T-cell (primary cell): ENCODE measurements around the gene OR52R1. TPM values are rescaled to one million over a fixed set of nuclear protein-coding genes. Genes with fewer than 3 reads are reported as not detected.

Experiments used
- ATAC-seq, 4 experiments: fragments of 200-7000 bp in 3 of 4; fragments of 150-1000 bp in 1 of 4; cut with Tn5 transposase; replicated peaks in 1 of 4; 1 replicate in 3 of 4; 2 replicates in 1 of 4; pipeline ENCODE4 v1.10.0; 2021; ENCODE audit warnings: moderate library complexity in 3 of 4, mild to moderate bottlenecking in 2 of 4, moderate number of reproducible peaks in 1 of 4
- CTCF ChIA-PET, 2 donors: fragments of 300-600 bp; sonication (Branson Sonifier 250); formaldehyde crosslinking; loops; one replicate each; lab custom pipeline; 2022; ENCODE audit warnings: antibody characterized with exemption in 2 of 2; lab: Charles Lee
- POLR2A ChIA-PET, 2 donors: fragments of 300-600 bp; sonication (Branson Sonifier 250); formaldehyde crosslinking; loops; one replicate each; lab custom pipeline; 2022; ENCODE audit warnings: antibody characterized with exemption in 2 of 2; lab: Charles Lee
- DNase-seq, 35 experiments: peaks; one replicate each; pipeline versions ENCODE4 v3.0.0 to v3.0.0-alpha.2; 2013 to 2023
- H3K27ac ChIP-seq: one replicate; pipeline ENCODE4 v1.5.1; 2013; ENCODE audit warnings: low read length
- H3K27me3 ChIP-seq, 2 experiments: replicated peaks in 1 of 2; 1 replicate in 1 of 2; 2 replicates in 1 of 2; pipeline versions ENCODE4 v1.6.1 to v1.7.0; 2013; ENCODE audit warnings: low read length in 1 of 2, mixed read lengths in 1 of 2; ENCODE audit not compliant: control insufficient read depth in 2 of 2, insufficient read depth in 2 of 2; ENCODE audit errors: extremely low read depth in 1 of 2
- H3K36me3 ChIP-seq, 2 donors: 1 replicate in 1 of 2; 2 replicates in 1 of 2; pipeline versions ENCODE4 v1.6.1 to v1.7.0; 2013; ENCODE audit warnings: low read length in 1 of 2; ENCODE audit not compliant: control insufficient read depth in 2 of 2, insufficient read depth in 1 of 2; ENCODE audit errors: extremely low read depth in 1 of 2
- H3K4me1 ChIP-seq, 2 experiments: 1 replicate in 1 of 2; 2 replicates in 1 of 2; pipeline versions ENCODE4 v1.6.1 to v1.7.0; 2013; ENCODE audit warnings: low read length in 2 of 2, mixed read lengths in 1 of 2; ENCODE audit not compliant: insufficient read depth in 2 of 2, control insufficient read depth in 1 of 2; ENCODE audit errors: extremely low read depth in 1 of 2
- H3K4me3 ChIP-seq, 2 donors: 1 replicate in 1 of 2; 2 replicates in 1 of 2; pipeline versions ENCODE4 v1.5.1 to v1.7.0; 2013; ENCODE audit warnings: mild to moderate bottlenecking in 2 of 2, low read length in 1 of 2, moderate library complexity in 1 of 2; ENCODE audit not compliant: control insufficient read depth in 1 of 2; ENCODE audit errors: extremely low read depth in 1 of 2
- H3K9me3 ChIP-seq: 2 replicates; pipeline ENCODE4 v1.7.0; 2013
- H3K27ac Mint-ChIP-seq, 2 donors: one replicate each; pipeline ENCODE4 v1.8.0; 2020 to 2021; ENCODE audit warnings: mild to moderate bottlenecking in 2 of 2, mixed read lengths in 2 of 2
- H3K27me3 Mint-ChIP-seq, 2 donors: one replicate each; pipeline ENCODE4 v1.8.0; 2021 to 2022; ENCODE audit warnings: mixed read lengths in 2 of 2
- H3K36me3 Mint-ChIP-seq: one replicate; pipeline ENCODE4 v1.8.0; 2021; ENCODE audit warnings: mixed read lengths
- H3K4me1 Mint-ChIP-seq, 3 donors: one replicate each; pipeline ENCODE4 v1.8.0; 2020 to 2022; ENCODE audit warnings: mixed read lengths in 3 of 3, mild to moderate bottlenecking in 1 of 3
- H3K4me3 Mint-ChIP-seq, 3 donors: one replicate each; pipeline ENCODE4 v1.8.0; 2020 to 2022; ENCODE audit warnings: mild to moderate bottlenecking in 3 of 3, mixed read lengths in 3 of 3, moderate library complexity in 3 of 3
- H3K9me3 Mint-ChIP-seq, 3 donors: one replicate each; pipeline ENCODE4 v1.8.0; 2020 to 2022; ENCODE audit warnings: mixed read lengths in 3 of 3
- WGBS: methylation state at CpG from one replicate; pipeline ENCODE4 v1.1.5; 2013; ENCODE audit warnings: missing lambda C conversion rate; ENCODE audit not compliant: insufficient coverage; 5-methylcytosine and 5-hydroxymethylcytosine counted together
- total RNA-seq, 35 experiments: library from RNA in 6 of 35; stranded (reverse) in 6 of 35; fragments of 120-200 nt in 1 of 35; gene quantifications; one replicate each; pipeline versions ENCODE4 v1.2.1 to v1.2.4 and lab custom pipeline; 2013 to 2026

The OR52R1 gene
- total RNA-seq, 5 donors from 2014 or later (not counting 1 experiment from before 2014, with no cell fraction given), result not detected

DNA sequence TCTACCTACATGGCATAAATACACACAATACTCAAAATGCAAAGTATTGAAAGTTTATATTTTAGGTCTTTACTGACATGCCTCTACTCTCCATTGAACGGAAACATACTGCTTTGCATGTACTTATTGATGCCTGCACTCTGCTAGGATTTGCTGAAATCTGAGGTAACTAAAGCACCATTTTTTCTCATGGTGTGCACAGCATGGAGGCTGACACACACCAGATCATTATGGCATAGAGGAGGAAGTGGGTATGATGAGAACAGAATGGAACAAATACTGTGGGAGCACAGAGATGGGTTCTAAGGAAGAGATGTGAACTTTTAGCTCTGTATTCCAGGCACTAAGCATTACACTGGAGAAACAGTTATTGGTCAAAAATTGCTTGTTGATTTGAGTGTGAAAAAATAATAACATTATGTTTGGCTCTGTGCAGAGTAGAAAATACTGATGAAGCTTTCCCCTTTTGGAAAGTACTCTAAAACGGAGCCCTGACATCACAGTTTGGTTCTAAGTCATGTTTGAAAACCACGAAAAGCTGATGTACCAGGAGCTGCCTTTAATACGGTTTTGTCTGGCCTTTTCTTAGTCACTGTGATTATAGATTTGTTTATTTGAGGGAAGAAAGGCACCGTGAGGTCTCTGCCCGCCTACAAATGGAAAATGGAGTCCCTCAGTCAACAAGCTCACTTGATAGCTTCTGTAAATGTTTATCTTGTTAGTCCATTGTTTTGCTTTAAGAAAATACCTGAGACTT, 5.6 kb downstream of the OR52R1 start:
- H3K27me3 Mint-ChIP-seq, result peaks cover 2 to 6% of the 10 kb centered on the region in 2 donors
- POLR2A ChIA-PET, result no interaction called here
- Histone ChIP-seq H3K27me3 (peaks cover 0 to 5% of the 10 kb centered on the region in 2 experiments), H3K9me3 (no peaks in the 10 kb centered on the region), H3K27ac (no peak overlapping the region), H3K4me1 (no peaks in the 10 kb centered on the region), H3K36me3 (no peaks in the 10 kb centered on the region), H3K4me3 (no peak overlapping the region)
- H3K4me1 Mint-ChIP-seq, result no peaks in the 10 kb centered on the region
- no peaks in the 10 kb centered on the region for H3K36me3 Mint-ChIP-seq
- WGBS, result 63% methylated on average over 3 of the region's 6 CpGs
- peaks cover 0 to 5% (median 0%) of the 10 kb centered on the region in 3 donors for H3K9me3 Mint-ChIP-seq
- CTCF ChIA-PET, result no interaction called here
- H3K27ac Mint-ChIP-seq, result no peak overlapping the region
- ATAC-seq (no peak), DNase-seq (no peak)
- no peak overlapping the region for H3K4me3 Mint-ChIP-seq

GRCh38 chr11:4797206-4797605, 7.0 kb downstream of the OR52R1 start:
- Histone ChIP-seq H3K4me3 (no peak overlapping the region), H3K27me3 (peaks cover 0 to 5% of the 10 kb centered on the region in 2 experiments), H3K27ac (no peak overlapping the region), H3K4me1 (no peaks in the 10 kb centered on the region), H3K36me3 (no peaks in the 10 kb centered on the region), H3K9me3 (no peaks in the 10 kb centered on the region)
- ATAC-seq, result no peak
- ChIA-PET CTCF (no interaction called here), POLR2A (no interaction called here)
- no peak for DNase-seq
- H3K36me3 Mint-ChIP-seq, result no peaks in the 10 kb centered on the region
- peaks cover 5 to 11% of the 10 kb centered on the region in 2 donors for H3K27me3 Mint-ChIP-seq
- H3K27ac Mint-ChIP-seq, result no peak overlapping the region
- no peaks in the 10 kb centered on the region for H3K4me1 Mint-ChIP-seq
- 43% methylated on average over 1 of the region's 2 CpGs for WGBS
- peaks cover 0 to 3% (median 0%) of the 10 kb centered on the region in 3 donors for H3K9me3 Mint-ChIP-seq
- H3K4me3 Mint-ChIP-seq, result no peak overlapping the region

DNA sequence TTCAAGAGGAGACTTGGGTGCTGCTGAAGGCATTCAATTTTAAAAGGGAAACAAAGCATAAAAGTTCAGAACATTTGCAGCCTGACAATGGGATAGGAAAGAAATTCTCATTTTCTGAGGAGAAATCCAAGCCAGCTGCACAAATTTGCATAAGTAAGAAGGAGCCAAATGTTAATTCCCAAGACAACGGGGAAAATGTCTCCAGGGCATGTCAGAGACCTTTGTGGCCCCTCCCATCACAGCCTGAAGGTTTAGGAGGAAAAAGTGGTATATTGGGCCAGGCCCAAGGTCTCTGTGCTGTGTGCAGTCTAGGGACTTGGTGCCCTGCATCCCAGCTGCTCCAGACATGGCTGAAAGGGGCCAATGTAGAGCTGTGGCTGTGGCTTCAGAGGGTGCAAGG, 21.7 kb downstream of the OR52R1 start:
- ATAC-seq, result no peak
- H3K4me3 Mint-ChIP-seq, result no peak overlapping the region

GRCh38 chr11:4769838-4770237, 34.3 kb downstream of the OR52R1 start, which contains the start of gene OR51F1:
Gene OR51F1 (minus strand): TSS chr11:4769938. CDS start chr11:4769938, 0 bp downstream.
- Histone ChIP-seq H3K36me3 (no peaks in the 10 kb centered on the region), H3K4me3 (no peak within 1 kb of the TSS), H3K4me1 (no peaks in the 10 kb centered on the region), H3K9me3 (no peaks in the 10 kb centered on the region), H3K27ac (no peak within 1 kb of the TSS), H3K27me3 (no peaks in the 10 kb centered on the region)
- H3K27me3 Mint-ChIP-seq, result peaks cover 4 to 5% of the 10 kb centered on the region in 2 donors
- no peak within 1 kb of the TSS for H3K27ac Mint-ChIP-seq
- peaks cover 0 to 5% (median 0%) of the 10 kb centered on the region in 3 donors for H3K9me3 Mint-ChIP-seq
- no peak for DNase-seq
- WGBS, result no CpG with 5 or more reads among the region's 1 CpG
- ATAC-seq, result no peak
- no peak within 1 kb of the TSS for H3K4me3 Mint-ChIP-seq
- ChIA-PET POLR2A (no interaction called here), CTCF (no interaction called here)
- H3K36me3 Mint-ChIP-seq, result no peaks in the 10 kb centered on the region
- no peaks in the 10 kb centered on the region for H3K4me1 Mint-ChIP-seq

More for the DNA sequence above, 21.7 kb downstream of the OR52R1 start:
- Histone ChIP-seq H3K4me3 (no peak overlapping the region), H3K4me1 (no peaks in the 10 kb centered on the region), H3K27me3 (peaks cover 0 to 4% of the 10 kb centered on the region in 2 experiments), H3K9me3 (no peaks in the 10 kb centered on the region), H3K36me3 (no peaks in the 10 kb centered on the region), H3K27ac (no peak overlapping the region)
- no CpG with 5 or more reads among the region's 1 CpG for WGBS
- no peak for DNase-seq
- no peaks in the 10 kb centered on the region for H3K36me3 Mint-ChIP-seq
- POLR2A ChIA-PET, result no interaction called here
- peaks cover 7 to 19% of the 10 kb centered on the region in 2 donors for H3K27me3 Mint-ChIP-seq
- no peaks in the 10 kb centered on the region for H3K4me1 Mint-ChIP-seq
- CTCF ChIA-PET, result no interaction called here
- peaks cover 6 to 16% (median 9%) of the 10 kb centered on the region in 3 donors for H3K9me3 Mint-ChIP-seq
- no peak overlapping the region for H3K27ac Mint-ChIP-seq

- CTCF ChIA-PET, result no interaction called here
- no peaks in the 10 kb centered on the region for H3K27me3 ChIP-seq
- Mint-ChIP-seq H3K9me3 (peaks cover 0 to 5% (median 0%) of the 10 kb centered on the region in 3 donors), H3K4me1 (no peaks in the 10 kb centered on the region), H3K27ac (no peak overlapping the region), H3K4me3 (no peak overlapping the region), H3K27me3 (peaks cover 4 to 5% of the 10 kb centered on the region in 2 donors), H3K36me3 (no peaks in the 10 kb centered on the region)
- no peaks in the 10 kb centered on the region for H3K36me3 ChIP-seq
- POLR2A ChIA-PET, result no interaction called here
- no peaks in the 10 kb centered on the region for H3K9me3 ChIP-seq
- H3K4me1 ChIP-seq, result no peaks in the 10 kb centered on the region
- no peak overlapping the region for H3K27ac ChIP-seq
- ATAC-seq (no peak), DNase-seq (no peak)
- no peak overlapping the region for H3K4me3 ChIP-seq
Measured at GRCh38 chr11:4768094-4768493, 36.1 kb downstream of the OR52R1 start.

DNA sequence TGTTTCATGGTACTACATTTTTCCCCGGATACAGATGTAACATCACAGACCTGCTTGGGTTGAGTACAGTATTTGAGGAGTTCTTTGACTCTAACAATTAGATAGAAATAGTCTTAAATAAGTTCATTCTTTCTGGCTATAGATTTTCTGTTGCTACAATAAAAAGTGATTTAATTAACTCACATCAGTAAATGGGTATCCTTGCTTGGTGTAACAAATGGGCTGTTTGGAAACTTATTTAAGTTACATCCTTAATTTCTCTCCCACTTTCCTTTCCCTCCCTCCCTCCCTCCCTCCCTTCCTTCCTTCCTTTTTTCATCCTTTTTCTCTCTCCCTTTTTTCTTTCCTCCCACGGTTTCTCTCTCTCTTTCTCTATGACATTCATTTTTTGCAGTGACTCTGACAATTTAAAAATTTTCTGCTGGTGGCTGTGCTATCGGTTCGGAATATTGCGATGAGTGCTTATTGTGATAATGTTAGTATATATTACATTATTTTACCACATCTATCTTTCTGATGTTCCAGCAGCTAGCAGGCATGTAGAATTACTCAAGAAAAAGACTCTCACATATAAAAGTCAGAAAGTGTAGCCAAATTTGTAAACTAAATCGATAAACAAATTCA, 37.6 kb downstream of the OR52R1 start:
- H3K9me3 ChIP-seq, result no peaks in the 10 kb centered on the region
- no peaks in the 10 kb centered on the region for H3K36me3 ChIP-seq
- H3K27me3 Mint-ChIP-seq, result peaks cover 4 to 5% of the 10 kb centered on the region in 2 donors
- H3K27ac ChIP-seq, result no peak overlapping the region
- no CpG with 5 or more reads among the region's 6 CpGs for WGBS
- H3K27ac Mint-ChIP-seq, result no peak overlapping the region
- peaks cover 0 to 5% (median 0%) of the 10 kb centered on the region in 3 donors for H3K9me3 Mint-ChIP-seq
- no peak for ATAC-seq
- H3K36me3 Mint-ChIP-seq, result no peaks in the 10 kb centered on the region
- POLR2A ChIA-PET, result no interaction called here
- H3K4me3 Mint-ChIP-seq, result no peak overlapping the region
- no peaks in the 10 kb centered on the region for H3K27me3 ChIP-seq
- no peaks in the 10 kb centered on the region for H3K4me1 ChIP-seq
- CTCF ChIA-PET, result no interaction called here
- H3K4me3 ChIP-seq, result no peak overlapping the region
- DNase-seq, result no peak
- H3K4me1 Mint-ChIP-seq, result no peaks in the 10 kb centered on the region
